HL-60 (cell line): Measurements from ENCODE around the gene DLG5.

Source experiments
- GABPA ChIP-seq: IDR thresholded peaks from 2 replicates; pipeline ENCODE4 v1.6.1; 2012; ENCODE audit warnings: low read depth
- POLR2AphosphoS5 ChIP-seq: IDR thresholded peaks from 2 replicates; pipeline ENCODE4 v1.6.1; 2012; ENCODE audit warnings: low read depth
- SPI1 ChIP-seq: IDR thresholded peaks from 2 replicates; pipeline ENCODE4 v1.6.1; 2012; ENCODE audit warnings: low read depth, mild to moderate bottlenecking, borderline replicate concordance
- TF ChIP-seq, protein P1 (sequence below): IDR thresholded peaks from one replicate; pipeline ENCODE4 v1.5.1; 2011; ENCODE audit warnings: low read length, control low read depth, inconsistent platforms; ENCODE audit not compliant: insufficient read depth
- TF ChIP-seq, protein P2 (sequence below): IDR thresholded peaks from 2 replicates; pipeline ENCODE4 v1.6.1; 2012; ENCODE audit warnings: low read depth; ENCODE audit not compliant: insufficient replicate concordance

DNA sequence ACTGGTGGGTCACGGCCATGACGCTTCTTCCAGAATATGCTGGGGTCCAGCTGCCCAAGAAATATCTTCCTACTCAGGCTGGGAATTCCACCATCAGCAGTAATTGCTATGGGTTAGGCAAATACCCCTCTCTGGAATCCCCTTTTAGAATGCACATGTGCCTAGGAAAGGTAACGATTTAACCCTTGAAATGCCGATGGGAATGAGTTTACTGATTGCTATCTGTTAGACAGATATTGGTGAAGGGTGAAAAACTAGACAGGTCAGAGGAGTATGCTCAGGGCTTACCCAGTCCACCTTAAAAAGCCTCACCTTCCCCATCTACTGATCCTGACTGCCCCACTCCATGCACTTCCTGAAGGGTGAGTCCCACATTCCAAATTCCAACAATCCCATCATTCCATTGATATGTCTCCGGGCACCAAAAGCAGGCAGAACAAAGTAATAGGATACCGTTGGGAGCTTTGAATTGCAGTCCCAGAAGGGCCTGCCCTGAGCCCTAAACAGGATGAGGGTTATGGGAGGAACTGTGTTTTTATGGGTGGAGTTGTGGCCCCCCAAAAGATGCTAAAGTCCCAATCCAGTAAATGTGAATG, 59.3 kb downstream of the DLG5 start:
- TF ChIP-seq, protein P1, sequence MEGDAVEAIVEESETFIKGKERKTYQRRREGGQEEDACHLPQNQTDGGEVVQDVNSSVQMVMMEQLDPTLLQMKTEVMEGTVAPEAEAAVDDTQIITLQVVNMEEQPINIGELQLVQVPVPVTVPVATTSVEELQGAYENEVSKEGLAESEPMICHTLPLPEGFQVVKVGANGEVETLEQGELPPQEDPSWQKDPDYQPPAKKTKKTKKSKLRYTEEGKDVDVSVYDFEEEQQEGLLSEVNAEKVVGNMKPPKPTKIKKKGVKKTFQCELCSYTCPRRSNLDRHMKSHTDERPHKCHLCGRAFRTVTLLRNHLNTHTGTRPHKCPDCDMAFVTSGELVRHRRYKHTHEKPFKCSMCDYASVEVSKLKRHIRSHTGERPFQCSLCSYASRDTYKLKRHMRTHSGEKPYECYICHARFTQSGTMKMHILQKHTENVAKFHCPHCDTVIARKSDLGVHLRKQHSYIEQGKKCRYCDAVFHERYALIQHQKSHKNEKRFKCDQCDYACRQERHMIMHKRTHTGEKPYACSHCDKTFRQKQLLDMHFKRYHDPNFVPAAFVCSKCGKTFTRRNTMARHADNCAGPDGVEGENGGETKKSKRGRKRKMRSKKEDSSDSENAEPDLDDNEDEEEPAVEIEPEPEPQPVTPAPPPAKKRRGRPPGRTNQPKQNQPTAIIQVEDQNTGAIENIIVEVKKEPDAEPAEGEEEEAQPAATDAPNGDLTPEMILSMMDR, result no peak
- TF ChIP-seq POLR2AphosphoS5 (no peak), GABPA (no peak), SPI1 (no peak)
- TF ChIP-seq, protein P2, sequence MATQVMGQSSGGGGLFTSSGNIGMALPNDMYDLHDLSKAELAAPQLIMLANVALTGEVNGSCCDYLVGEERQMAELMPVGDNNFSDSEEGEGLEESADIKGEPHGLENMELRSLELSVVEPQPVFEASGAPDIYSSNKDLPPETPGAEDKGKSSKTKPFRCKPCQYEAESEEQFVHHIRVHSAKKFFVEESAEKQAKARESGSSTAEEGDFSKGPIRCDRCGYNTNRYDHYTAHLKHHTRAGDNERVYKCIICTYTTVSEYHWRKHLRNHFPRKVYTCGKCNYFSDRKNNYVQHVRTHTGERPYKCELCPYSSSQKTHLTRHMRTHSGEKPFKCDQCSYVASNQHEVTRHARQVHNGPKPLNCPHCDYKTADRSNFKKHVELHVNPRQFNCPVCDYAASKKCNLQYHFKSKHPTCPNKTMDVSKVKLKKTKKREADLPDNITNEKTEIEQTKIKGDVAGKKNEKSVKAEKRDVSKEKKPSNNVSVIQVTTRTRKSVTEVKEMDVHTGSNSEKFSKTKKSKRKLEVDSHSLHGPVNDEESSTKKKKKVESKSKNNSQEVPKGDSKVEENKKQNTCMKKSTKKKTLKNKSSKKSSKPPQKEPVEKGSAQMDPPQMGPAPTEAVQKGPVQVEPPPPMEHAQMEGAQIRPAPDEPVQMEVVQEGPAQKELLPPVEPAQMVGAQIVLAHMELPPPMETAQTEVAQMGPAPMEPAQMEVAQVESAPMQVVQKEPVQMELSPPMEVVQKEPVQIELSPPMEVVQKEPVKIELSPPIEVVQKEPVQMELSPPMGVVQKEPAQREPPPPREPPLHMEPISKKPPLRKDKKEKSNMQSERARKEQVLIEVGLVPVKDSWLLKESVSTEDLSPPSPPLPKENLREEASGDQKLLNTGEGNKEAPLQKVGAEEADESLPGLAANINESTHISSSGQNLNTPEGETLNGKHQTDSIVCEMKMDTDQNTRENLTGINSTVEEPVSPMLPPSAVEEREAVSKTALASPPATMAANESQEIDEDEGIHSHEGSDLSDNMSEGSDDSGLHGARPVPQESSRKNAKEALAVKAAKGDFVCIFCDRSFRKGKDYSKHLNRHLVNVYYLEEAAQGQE, result no peak
